OCI-LY1 (cell line): ENCODE results near the gene PDGFRB.

Experiments used
- CTCF ChIP-seq: fragments of 200-600 bp; sonication (generic), shearing (Covaris generic); IDR thresholded peaks from 2 replicates; pipeline ENCODE4 v1.5.1; 2017; ENCODE audit warnings: mild to moderate bottlenecking, antibody characterized with exemption, low read length, moderate library complexity, mixed read lengths
- EZH2 ChIP-seq: fragments of 200-600 bp; sonication (generic), shearing (Covaris generic); IDR thresholded peaks from 2 replicates; pipeline ENCODE4 v1.8.0; 2017; ENCODE audit warnings: borderline replicate concordance, mixed run types, mild to moderate bottlenecking, antibody characterized with exemption, low read length, moderate library complexity, mixed read lengths

GRCh38 chr5:150129813-150130492, 25.7 kb downstream of the PDGFRB start:
- no peak for TF ChIP-seq EZH2
- peak; percentile 85 for TF ChIP-seq CTCF
